HG02759 (cell line): ENCODE measurements around the gene INHA.

Experiments used
- ATAC-seq: cut with Tn5 transposase; IDR thresholded peaks from one replicate; pipeline ENCODE4 v1.9.1; 2021; ENCODE audit warnings: mild to moderate bottlenecking, moderate library complexity; ENCODE audit not compliant: unreplicated experiment

Gene INHA

GRCh38 chr2:219539926-219540678, 32.0 kb upstream of the INHA start:
- no peak for ATAC-seq

GRCh38 chr2:219540784-219541504, 31.2 kb upstream of the INHA start:
- no peak for ATAC-seq

GRCh38 chr2:219541611-219542180, 30.4 kb upstream of the INHA start:
- peak; percentile 50 for ATAC-seq

GRCh38 chr2:219542931-219543595, 29.0 kb upstream of the INHA start:
- ATAC-seq, result peak; percentile 40

- peak; percentile 78 for ATAC-seq
These were observed 28.3 kb upstream of the INHA start, which contains the start of the genes CHPF and TMEM198 for GRCh38 chr2:219543596-219544358. Gene CHPF (minus strand): TSS chr2:219543809. CDS start chr2:219543538, 271 bp downstream. Gene TMEM198 (plus strand): TSS chr2:219544028. CDS start chr2:219544728, 700 bp downstream.

GRCh38 chr2:219544567-219544966, 27.5 kb upstream of the INHA start:
- no peak for ATAC-seq

- ATAC-seq, result no peak
These were observed 26.7 kb upstream of the INHA start for GRCh38 chr2:219545295-219545942.

- no peak for ATAC-seq
These were observed 26.2 kb upstream of the INHA start for GRCh38 chr2:219545943-219546352.

- no peak for ATAC-seq
These were observed 24.5 kb upstream of the INHA start for GRCh38 chr2:219547621-219548020.

GRCh38 chr2:219548990-219549389, 23.1 kb upstream of the INHA start:
- ATAC-seq, result no peak

GRCh38 chr2:219549619-219550018, 22.5 kb upstream of the INHA start:
- no peak for ATAC-seq

GRCh38 chr2:219551441-219552381, 20.4 kb upstream of the INHA start:
- ATAC-seq, result peak; percentile 13

- ATAC-seq, result peak; percentile 94
These were observed 19.5 kb upstream of the INHA start for GRCh38 chr2:219552382-219553167.

- no peak for ATAC-seq
These were observed 19.0 kb upstream of the INHA start for GRCh38 chr2:219553168-219553417.

GRCh38 chr2:219553463-219553963, 18.6 kb upstream of the INHA start:
- ATAC-seq, result no peak

- no peak for ATAC-seq
These were observed 17.8 kb upstream of the INHA start for GRCh38 chr2:219554350-219554749.

GRCh38 chr2:219555956-219556355, 16.2 kb upstream of the INHA start:
- ATAC-seq, result no peak

- ATAC-seq, result no peak
These were observed 15.7 kb upstream of the INHA start for GRCh38 chr2:219556413-219556812.
